ENCODE results near the gene SDHAF3.
"Not testable (repeated sequence)": the region's sequence is repeated elsewhere in the genome, so short reads cannot be mapped to it uniquely, and the experiment has no call there.

The SDHAF3 gene

DNA sequence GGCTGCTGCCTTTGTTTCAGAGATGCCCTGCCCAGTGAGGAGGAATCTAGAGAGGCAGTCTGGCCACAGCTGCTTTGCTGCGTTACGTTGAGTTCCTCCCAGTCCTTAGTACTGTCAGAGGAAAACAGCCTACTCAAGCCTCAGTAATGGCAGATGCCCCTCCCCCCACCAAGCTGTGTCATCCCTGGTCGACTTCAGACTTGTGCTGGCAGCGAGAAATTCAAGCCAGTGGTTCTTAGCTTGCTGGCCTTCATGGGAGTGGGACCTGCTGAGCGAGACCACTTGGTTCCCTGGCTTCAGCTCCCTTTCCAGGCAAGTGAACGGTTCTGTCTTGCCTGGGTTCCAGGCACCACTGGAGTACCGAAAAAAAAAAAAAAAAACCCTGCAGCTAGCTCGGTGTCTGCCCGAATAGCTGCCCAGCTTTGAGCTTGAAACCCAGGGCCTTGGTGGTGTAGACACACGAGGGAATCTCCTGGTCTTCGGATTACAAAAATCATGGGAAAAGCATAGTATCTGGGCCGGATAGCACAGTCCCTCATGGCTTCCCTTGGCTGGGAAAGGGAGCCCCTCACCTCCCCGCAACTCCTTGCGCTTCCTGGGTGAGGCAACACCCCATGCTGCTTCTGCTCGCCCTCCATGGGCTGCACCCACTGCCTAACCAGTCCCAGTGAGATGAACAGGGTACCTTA is 9.1 kb downstream of the SDHAF3 start:
- no peak for DNase-seq

DNA sequence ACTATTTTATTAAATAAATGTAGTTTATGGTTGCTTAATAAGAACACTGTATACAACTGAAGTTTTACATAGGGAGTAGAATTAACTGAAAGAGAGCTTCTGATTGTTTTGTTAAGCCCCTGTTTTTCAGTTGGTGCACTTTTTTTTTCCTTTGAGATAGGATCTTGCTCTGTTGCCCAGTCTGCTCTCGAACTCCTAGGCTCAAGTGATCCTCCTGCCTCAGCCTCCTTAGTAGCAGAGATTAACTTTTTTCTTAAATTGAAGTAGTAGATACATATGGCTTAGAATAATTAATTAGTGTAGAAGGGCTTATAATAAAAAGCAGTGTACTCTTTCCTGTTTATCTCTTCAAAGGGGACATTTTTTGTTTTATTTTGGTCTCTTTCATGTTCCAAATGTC is 11.2 kb downstream of the SDHAF3 start:
- no peak for DNase-seq

DNA sequence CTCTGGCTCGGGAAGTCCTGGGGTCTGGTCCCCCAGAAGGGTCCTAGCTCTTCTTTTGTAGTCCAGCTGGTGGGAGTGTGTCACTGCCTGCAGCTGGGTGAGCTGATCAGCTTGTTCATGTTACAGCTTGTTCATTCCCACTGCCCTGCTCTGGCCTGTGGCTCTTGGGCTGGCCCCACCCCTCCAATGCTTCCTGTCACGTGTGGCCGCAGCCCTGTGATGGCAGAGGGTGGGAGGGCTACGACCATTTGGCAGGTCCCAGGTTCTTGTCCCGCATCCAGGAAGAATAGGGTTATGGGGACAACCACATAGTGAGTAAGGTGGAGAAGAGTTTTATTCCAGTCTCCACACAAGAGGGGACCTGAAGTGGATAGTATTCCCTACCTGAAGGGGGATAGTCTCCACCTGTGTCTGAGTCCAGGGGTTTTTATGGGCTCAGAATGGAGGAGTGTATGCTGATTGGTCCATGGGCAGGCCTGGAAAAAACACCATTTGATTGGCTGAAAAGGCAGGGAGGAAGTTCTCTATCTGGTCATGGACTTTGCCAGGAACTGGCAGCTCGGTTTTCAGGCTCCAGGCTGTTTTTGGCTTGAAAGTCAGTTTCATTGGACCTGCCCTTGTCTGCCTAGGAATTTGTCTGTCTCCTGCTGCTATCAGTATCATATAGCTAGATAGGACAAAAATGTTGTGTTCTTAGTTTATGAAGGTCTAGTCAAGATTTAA is 13.1 kb downstream of the SDHAF3 start:
- DNase-seq = no peak

DNA sequence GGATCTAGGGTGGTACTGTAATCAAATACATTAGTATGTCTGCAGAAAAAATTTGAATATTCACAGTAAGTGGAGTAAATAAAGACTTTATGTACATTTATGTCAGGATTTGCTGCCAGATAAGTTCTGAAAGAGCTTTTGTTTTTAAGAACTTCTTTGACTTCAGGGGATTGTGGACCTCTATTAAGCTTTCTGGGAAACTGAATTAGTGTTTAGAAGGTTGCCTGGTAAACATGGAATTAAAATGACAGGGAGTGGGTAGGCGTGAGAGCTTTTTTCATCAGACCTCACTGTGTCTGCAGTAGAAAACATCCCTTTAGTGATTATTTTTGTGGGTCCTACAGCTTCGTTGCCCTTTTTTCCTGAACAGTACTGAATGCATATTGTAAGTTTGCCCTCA is 15.7 kb downstream of the SDHAF3 start:
- DNase-seq = no peak

DNA sequence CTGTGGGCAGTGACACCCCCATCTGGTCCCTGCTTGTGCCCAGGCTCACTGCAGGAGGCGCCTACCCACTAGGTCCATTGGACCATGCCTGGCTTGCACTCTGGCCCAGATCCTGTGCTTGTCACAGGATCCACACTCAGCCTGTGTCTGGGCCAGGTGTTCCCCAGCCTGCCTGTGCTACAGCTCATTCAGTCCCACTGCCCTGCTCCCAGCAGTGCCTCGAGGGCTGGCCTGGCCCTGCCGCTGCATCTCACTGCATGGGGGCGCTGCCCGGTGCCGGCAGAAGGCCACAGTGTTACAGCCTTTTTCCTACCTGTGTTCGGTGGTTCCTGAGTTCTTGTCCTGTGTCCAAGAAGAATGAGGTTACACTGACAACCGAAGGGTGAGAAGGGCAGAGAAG is 21.3 kb downstream of the SDHAF3 start:
- no peak for DNase-seq

DNA sequence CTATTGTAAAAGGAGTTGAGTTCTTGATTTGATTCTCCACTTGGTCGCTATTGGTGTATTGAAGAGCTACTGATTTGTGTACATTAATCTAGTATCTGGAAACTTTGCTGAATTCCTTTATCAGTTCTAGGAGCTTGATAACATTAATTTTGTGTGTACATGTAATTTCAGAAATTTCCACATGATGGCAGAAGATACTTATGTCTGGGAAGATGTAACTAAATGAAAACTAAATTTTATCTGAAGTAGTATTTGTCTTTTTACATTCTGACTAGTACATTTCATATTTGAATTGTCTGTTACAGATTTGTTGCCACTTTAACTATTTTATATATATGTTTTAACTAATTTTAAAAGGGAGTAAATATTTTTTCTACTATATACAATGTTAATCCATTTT is 27.6 kb downstream of the SDHAF3 start:
- DNase-seq = peak; percentile 1

DNA sequence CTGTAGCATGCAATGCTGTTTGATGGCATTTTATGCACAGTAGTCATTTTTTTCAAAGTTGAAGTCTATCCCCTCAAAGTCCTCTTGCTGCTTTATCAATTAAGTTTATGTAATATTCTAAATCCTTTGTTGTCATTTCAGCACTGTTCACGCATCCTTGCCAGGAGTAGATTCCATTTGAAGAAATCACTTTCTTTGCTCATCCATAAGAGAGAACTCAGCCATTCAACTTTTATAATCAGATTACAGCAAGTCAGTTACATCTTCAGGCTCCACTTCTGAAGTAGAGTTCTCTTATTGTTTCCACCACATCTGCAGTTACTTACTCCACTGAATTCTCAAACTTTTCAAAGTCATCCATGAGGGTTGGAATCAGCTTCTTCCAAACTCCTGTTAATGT is 32.3 kb downstream of the SDHAF3 start:
- DNase-seq = no peak

DNA sequence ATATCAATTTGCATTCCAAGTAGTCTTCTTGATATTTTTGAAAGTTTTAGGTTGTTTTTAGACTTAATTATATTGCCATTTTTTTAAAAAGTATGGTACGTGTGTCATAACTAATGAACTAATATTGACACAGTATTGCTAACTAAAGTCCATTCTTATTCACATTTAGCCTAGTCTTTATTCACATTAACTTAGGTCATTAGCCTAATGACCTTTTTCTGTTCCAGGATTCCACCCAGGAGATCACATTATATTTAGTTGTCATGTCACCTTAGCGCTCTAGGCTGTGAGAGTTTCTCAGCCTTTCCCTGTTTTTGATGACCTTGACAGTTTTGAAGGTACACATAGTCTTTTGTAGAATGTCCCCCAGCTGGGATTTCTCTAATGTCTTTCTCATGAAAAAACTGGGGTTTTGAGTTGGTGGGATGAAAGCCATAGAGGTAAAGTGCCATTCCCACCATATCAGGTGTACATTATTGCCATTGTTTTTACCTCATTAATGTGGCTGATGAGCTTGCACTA is 38.5 kb downstream of the SDHAF3 start:
- no peak for DNase-seq

DNA sequence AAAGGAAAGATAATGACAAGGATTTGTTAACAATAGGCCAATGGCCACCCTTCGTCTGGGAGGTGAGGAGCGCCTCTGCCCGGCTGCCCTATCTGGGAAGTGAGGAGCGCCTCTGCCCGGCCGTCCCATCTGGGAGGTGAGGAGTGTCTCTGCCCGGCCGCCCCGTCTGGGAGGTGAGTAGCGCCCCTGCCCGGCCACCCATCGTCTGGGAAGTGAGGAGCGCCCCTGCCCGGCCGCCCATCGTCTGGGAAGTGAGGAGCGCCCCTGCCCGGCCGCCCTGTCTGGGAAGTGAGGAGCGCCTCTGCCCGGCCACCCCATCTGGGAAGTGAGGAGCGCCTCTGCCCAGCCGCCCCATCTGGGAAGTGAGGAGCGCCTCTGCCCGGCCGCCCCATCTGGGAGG is 42.5 kb downstream of the SDHAF3 start:
- DNase-seq = not testable (repeated sequence)

DNA sequence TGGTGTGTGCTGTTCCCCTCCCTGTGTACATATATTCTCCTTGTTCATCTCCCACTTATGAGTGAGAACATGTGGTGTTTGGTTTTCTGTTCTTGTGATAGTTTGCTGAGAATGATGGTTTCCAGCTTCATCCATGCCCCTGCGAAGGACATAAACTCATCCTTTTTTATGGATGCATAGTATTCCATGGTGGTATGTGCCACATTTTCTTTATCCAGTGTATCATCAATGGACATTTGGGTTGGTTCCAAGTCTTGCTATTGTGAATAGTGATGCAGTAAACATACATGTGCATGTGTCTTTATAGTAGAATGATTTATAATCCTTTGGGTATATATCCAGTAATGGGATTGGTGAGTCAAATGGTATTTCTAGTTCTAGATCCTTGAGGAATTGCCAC is 44.1 kb downstream of the SDHAF3 start:
- DNase-seq = not testable (repeated sequence)

DNA sequence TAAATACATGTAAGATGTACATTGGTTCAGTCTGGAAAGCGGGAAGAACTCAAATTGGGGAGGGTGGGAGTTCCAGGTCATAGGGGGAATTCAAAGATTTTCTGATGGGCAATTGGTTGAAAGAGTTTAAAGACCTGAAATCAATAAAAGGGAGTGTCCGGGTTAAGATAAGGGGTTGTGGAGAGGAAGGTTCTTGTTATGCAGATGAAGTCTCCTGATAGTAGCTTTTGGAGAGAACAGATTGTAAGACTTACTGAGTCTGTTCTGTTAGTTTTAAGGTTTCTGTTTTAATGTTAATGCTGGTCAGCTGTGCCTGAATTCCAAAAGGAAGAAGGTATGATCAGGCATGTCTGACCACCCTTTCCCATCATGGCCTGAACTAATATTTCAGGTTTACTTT is 48.8 kb downstream of the SDHAF3 start:
- DNase-seq = no peak

DNA sequence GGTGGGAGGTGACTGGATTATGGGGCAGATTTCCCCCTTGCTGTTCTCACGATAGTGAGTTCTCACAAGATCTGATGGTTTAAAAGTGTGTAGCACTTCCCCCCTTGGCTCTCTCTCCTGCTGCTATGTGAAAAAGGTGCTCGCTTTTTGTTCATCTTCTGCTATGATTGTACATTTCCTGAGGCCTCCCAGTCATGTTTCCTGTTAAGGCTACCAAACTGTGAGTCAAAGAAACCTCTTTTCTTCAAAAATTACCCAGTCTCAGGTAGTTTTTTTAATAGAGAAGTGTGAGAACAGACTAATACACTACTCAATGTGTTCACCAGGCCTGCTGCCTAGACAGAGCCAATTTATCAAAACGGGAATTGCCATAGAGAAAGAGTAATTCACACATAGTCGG is 49.7 kb downstream of the SDHAF3 start:
- no peak for DNase-seq

DNA sequence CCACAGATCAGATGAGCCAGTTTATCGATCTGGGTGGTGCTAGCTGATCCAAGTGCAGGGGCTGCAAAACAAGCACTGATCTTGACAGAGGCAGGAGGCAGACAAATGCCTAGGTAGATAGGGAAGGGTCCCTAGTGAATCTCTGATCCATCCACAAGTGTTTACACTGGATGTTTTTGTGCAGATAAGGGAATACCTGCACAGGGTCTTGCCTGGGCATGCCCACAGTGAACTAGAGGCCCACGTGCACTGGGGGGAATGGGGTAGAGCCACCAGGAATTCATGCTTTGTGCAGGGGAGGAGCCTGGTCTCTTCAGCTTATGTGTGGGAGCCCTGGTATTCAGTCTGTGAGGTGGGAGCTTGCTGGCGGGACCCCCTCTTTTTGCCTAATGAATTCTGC is 50.3 kb downstream of the SDHAF3 start:
- DNase-seq = no peak

DNA sequence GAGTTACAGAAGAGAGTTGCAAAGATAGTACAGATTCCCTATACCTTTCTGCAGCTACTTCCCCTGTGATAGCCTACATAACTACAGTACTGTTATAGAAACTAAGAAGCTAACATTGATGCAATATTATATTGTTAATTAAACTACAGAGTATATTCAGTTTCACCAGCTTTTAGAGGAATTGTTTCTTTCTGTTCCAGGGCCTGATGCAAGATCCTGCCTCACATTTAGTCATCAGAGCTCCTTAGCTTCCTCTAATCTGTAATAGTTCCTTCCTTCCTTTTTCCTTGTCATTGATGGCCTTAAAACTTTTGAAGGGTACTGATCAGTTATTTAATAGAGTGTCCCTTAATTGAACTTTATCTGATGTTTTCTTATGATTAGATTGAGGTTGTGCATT is 56.8 kb downstream of the SDHAF3 start:
- DNase-seq = no peak

DNA sequence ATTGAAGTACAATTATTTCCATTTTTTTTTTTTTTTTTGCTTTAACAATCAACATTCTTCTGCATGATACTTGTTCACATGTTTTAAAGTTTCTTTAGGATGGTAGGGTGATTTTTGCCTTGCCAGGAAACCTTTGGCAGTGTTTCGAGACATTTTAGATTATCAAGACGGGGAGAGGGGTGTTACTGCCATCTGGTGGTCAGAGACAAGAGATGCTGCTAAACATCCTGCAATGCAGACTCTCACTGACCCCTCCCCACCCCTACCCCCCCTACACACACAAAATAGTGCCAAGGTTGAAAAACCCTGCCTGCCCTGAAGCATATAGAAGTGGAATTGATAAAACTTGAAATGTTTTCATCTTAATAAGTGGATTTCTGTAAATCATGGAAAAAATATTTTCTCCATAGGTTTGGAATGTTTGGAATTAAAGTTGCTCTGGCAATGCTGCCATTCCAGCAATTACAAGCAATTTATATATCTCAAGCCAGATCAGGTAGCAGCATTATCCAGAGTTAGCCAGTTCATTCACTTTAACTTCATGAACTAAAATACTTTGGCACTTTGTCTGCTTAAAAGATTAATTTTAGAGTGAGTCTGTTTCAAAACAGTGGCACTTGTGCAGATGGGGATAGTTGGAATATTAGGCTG is 62.1 kb downstream of the SDHAF3 start:
- DNase-seq = peak; percentile 25

DNA sequence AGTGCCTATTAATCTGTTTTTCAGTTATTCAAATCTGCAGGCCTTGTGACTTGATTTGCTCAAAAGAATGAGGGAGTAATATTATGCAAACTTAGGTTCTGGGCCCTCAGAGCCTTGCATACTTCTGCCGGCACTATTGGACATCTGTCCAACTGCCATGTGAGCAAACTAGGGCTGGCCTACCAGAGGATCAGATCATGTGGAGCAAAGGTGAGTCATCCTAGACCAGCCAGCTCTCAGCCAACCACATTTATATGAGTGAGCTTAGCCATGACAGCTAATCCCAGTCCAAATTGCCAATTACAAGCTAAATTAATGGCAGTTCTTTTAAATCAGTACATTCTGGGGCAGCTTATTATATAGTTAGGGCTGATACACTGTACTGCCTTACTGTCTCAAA is 69.6 kb downstream of the SDHAF3 start:
- DNase-seq = no peak

DNA sequence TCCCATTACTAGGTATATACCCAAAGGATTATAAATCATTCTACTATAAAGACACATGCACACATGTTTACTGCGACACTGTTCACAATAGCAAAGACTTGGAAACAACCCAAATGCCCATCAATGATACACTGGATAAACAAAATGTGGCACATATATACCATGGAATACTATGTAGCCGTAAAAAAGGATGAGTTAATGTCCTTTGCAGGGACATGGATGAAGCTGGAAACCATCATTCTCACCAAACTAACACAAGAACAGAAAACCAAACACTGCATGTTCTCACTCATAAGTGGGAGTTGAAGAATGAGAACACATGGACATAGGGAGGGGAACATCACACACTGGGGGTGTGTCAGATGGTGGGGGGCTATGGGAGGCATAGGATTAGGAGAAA is 78.7 kb downstream of the SDHAF3 start:
- not testable (repeated sequence) for DNase-seq

DNA sequence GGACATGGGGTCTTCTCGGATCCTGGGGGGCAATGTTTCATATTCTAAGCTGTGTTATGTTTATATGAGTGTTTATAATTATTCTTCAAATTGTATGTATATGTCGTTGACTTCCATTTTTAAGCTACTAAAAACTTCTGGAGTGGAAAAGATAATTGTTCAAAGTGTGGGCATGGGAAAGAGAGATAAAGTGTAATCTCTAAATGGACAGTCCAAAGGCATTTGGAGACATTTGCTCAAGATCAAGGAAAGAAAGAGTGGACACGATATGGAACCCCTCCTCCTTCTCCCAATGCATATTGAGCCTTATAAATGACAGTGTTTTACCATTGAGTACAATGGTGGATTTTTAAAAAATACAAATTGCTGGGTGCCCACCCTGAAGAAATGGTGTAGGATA is 81.1 kb downstream of the SDHAF3 start:
- no peak for DNase-seq

DNA sequence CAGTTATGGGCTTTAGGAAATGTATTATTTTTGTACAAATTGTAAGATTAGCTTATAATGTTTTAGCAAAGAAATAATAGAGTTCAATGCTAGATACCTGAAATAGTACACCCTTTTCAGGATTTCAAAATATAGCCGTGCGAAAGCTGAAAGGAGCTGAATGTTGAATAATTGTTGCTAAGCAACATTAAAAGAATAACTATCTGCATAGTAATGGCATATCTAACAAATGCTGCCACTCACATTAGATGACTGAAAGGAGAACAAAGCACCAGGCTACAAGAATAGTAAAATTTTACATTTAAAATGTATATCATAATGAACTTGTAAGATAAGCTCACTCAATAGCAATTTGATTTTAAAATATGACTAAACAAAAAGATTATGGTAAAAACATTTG is 82.5 kb downstream of the SDHAF3 start:
- no peak for DNase-seq

DNA sequence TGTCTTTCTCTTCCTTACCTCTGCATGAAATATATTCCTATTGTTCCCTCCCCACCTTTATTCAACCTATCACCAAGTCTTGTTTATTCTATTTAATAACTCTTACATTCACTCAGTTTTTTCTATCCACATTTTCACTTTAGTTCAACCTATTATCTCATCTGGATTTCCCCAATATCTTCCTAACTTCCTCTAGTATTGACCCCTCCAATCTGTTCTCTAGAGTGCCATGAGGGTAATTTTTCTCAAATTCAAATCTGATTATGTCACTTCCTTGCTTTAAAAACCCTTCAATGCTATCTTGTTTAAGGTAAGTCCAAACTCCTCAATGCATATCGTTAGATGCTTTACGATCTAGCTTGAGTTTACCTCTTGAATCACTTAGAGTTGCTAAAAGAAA is 86.5 kb downstream of the SDHAF3 start:
- DNase-seq = no peak

DNA sequence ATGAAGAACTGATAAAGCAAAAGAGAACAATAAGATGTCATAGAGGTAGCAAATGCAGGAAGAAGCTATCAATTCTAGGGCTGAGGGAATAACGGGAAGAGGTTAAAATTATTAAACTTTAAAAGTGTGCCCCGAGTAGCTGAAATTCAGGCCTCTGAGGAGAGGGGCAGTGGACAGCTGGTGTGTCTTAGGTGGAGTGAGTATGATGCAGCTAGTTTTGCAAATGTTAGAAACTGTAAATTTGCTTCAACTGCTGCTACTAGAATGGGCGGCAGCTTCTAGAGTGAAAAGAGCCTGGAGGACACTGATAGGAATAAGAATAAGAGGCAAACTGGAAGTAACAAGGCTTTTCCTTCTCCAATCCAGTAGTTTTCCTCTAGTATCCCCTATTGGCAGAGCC is 87.3 kb downstream of the SDHAF3 start:
- DNase-seq = no peak

DNA sequence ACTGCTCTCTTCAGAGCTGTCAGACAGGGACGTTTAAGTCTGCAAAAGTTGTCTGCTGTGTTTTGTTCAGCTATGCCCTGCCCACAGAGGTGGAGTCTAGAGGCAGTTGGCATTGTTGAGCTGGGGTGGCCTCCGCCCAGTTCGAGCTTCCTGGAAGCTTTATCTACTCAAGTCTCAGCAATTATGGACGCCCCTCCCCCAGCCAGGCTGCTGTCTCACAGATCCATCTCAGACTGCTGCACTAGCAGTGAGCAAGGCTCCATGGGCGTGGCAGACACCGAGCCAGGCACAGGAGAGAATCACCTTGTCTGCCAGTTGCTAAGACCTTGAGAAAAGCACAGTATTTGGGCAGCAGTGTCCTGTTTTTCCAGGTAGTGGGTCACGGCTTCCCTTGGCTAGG is 98.1 kb downstream of the SDHAF3 start:
- DNase-seq = no peak

DNA sequence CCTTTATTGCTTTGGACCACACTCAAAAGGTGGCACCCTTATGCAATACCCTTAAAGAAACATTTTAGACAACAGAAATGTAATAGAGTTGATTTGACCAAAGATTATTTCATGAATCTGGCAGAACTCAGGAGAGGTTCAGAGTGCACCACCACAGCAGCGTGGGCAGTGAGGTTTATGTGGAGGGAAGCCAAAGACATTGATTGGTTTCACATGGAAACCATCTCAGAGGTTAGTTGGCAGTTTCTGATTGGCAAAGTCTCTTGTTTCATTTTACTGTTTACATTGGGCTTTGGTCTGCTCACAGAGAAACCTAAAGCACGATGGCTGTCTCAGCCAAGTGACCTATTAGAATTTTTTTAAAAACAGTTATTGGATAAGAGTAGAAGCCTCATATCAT is 101.3 kb downstream of the SDHAF3 start:
- no peak for DNase-seq

DNA sequence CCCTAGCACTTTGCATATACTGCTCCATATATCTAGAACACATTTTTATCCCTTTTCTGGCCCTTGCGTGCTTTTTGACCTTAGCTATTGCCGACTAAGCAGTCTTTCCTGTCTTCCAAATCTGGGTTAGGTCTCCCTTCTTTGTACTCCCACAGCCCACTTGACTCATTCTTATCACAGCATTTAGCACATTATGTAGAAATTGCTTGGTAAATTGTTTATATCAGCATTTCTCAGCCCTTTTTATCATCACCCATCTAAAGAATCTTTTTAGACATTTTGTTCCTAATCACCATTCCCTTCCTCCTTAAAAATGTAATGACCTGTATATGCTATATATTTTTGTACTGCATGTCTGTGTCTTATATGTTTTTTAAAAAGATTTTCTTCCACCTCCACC is 101.7 kb downstream of the SDHAF3 start:
- no peak for DNase-seq
